HepG2 (cell line): Measurements from ENCODE around the gene CNNM2. TPM values are rescaled to one million over a fixed set of nuclear protein-coding genes. Genes with fewer than 3 reads are reported as not detected.

Source experiments
- ATAC-seq: fragments of 200-7000 bp; cut with Tn5 transposase; 3 replicates; pipeline ENCODE4 v1.9.1; 2020; ENCODE audit warnings: mild to moderate bottlenecking, moderate library complexity
- BruUV-seq: library from RNA; stranded (reverse); fragments of 400-500 nt; replicated peaks from 2 replicates; lab custom pipeline; 2021; lab: Mats Ljungman, UMichigan
- CTCF ChIA-PET: fragments of 300-600 bp; formaldehyde crosslinking; extraction: SDS; loops from one replicate; lab custom pipeline; 2021; ENCODE audit warnings: low total read pairs, inconsistent platforms, low intra/inter-chr PET ratio; lab: Yijun Ruan, JAX
- POLR2A ChIA-PET: fragments of 350-600 bp; sonication (Branson Sonifier 250); formaldehyde crosslinking; loops from one replicate; lab custom pipeline; 2020; ENCODE audit warnings: antibody characterized with exemption, inconsistent platforms; lab: Yijun Ruan, JAX
- DNase-seq: peaks from one replicate; pipeline ENCODE4 v3.0.0-alpha.2; 2015; ENCODE audit warnings: low spot score
- FAIRE-seq: peaks from 3 replicates; lab custom pipeline; 2011; peaks lifted over from hg19 to GRCh38; lab: Jason Lieb, UNC
- H2AFZ ChIP-seq: one replicate; pipeline ENCODE4 v1.6.1; 2011; ENCODE audit warnings: low read length, inconsistent platforms
- H3K27ac ChIP-seq: fragments of 300-600 bp; 3 replicates; pipeline ENCODE4 v1.8.0; 2011; ENCODE audit warnings: mixed run types, mild to moderate bottlenecking, mixed read lengths, low read length, inconsistent platforms; ENCODE audit not compliant: insufficient read depth; ENCODE audit errors: extremely low read length
- H3K27me3 ChIP-seq, 2 experiments: fragments of 200-600 bp in 1 of 2; 2 replicates in 1 of 2; 3 replicates in 1 of 2; pipeline versions ENCODE4 v1.6.0 to v1.8.0; 2011; ENCODE audit warnings: low read length in 2 of 2, mild to moderate bottlenecking in 2 of 2, moderate library complexity in 2 of 2, inconsistent platforms in 1 of 2; ENCODE audit not compliant: insufficient read depth in 2 of 2, control insufficient read depth in 1 of 2
- H3K36me3 ChIP-seq, 2 experiments: fragments of 200-600 bp in 1 of 2; replicated peaks in 1 of 2; 2 replicates in 1 of 2; 3 replicates in 1 of 2; pipeline versions ENCODE4 v1.5.1 to v1.8.0; 2011; ENCODE audit warnings: low read length in 2 of 2, inconsistent platforms in 1 of 2; ENCODE audit not compliant: insufficient read depth in 2 of 2, control insufficient read depth in 1 of 2
- H3K4me1 ChIP-seq: 2 replicates; pipeline ENCODE4 v1.5.1; 2012; ENCODE audit warnings: low read length, inconsistent platforms; ENCODE audit not compliant: insufficient read depth
- H3K4me2 ChIP-seq: 2 replicates; pipeline ENCODE4 v1.6.0; 2011; ENCODE audit warnings: low read depth, low read length, inconsistent platforms
- H3K4me3 ChIP-seq, 3 experiments: fragments of 200-600 bp in 1 of 3; sonication (generic), shearing (Covaris generic) in 1 of 3; replicated peaks in 1 of 3; 2 replicates each; pipeline ENCODE4 v1.5.1; 2011 to 2016; ENCODE audit warnings: low read length in 3 of 3, inconsistent platforms in 2 of 3, low read depth in 2 of 3, mild to moderate bottlenecking in 2 of 3, control low read depth in 1 of 3, mixed read lengths in 1 of 3; ENCODE audit not compliant: insufficient read depth in 1 of 3
- H3K79me2 ChIP-seq: one replicate; pipeline ENCODE4 v1.6.1; 2011; ENCODE audit warnings: low read length, inconsistent platforms; ENCODE audit not compliant: insufficient read depth
- H3K9ac ChIP-seq: 2 replicates; pipeline ENCODE4 v1.6.0; 2011; ENCODE audit warnings: mild to moderate bottlenecking, low read depth, low read length, inconsistent platforms; ENCODE audit not compliant: insufficient read depth
- H3K9me3 ChIP-seq: 2 replicates; pipeline ENCODE4 v1.5.1; 2012; ENCODE audit warnings: mild to moderate bottlenecking, low read length
- H4K20me1 ChIP-seq: 2 replicates; pipeline ENCODE4 v1.6.0; 2011; ENCODE audit warnings: inconsistent platforms, mild to moderate bottlenecking, low read length, moderate library complexity; ENCODE audit not compliant: insufficient read depth
- ASH2L ChIP-seq: fragments of 300-600, 200-600 bp; sonication (generic); IDR thresholded peaks from 2 replicates; pipeline ENCODE4 v1.7.0; 2017; ENCODE audit warnings: low read depth, mild to moderate bottlenecking, moderate library complexity, mixed read lengths, low read length; ENCODE audit not compliant: insufficient read length
- ATF7 ChIP-seq, 2 experiments: fragments of 450-650 bp in 1 of 2; sonication (generic) in 1 of 2; formaldehyde crosslinking in 1 of 2; IDR thresholded peaks; 2 replicates each; pipeline versions ENCODE4 v1.4.0 to v1.6.1; 2016 to 2020; ENCODE audit warnings: antibody characterized with exemption in 1 of 2, mild to moderate bottlenecking in 1 of 2, missing genetic modification reagents in 1 of 2
- CREB1 ChIP-seq, 2 experiments: fragments of 450-650 bp in 1 of 2; IDR thresholded peaks; 2 replicates each; pipeline ENCODE4 v1.6.1; 2016 to 2017; ENCODE audit warnings: control low read depth in 1 of 2, mild to moderate bottlenecking in 1 of 2, missing compliant biosample characterization in 1 of 2, missing genetic modification characterization in 1 of 2
- EEA1 ChIP-seq: sonication (generic); formaldehyde crosslinking; IDR thresholded peaks from 2 replicates; pipeline ENCODE4 v1.5.1; 2020; ENCODE audit warnings: mild to moderate bottlenecking, missing genetic modification reagents, borderline replicate concordance
- ISX ChIP-seq: sonication (generic); formaldehyde crosslinking; conservative IDR thresholded peaks from 2 replicates; pipeline ENCODE4 v1.5.0; 2020; ENCODE audit warnings: missing genetic modification reagents
- KAT8 ChIP-seq: IDR thresholded peaks from 2 replicates; pipeline ENCODE4 v1.6.1; 2016; ENCODE audit warnings: missing genetic modification reagents, missing compliant biosample characterization
- MBD4 ChIP-seq: IDR thresholded peaks from 2 replicates; pipeline ENCODE4 v1.6.1; 2012; ENCODE audit warnings: low read length, inconsistent platforms, borderline replicate concordance
- NFYC ChIP-seq: IDR thresholded peaks from 2 replicates; pipeline ENCODE4 v1.6.1; 2016; ENCODE audit warnings: missing genetic modification reagents, missing compliant biosample characterization
- PAWR ChIP-seq: sonication (generic); formaldehyde crosslinking; IDR thresholded peaks from 2 replicates; pipeline ENCODE4 v1.4.0; 2020; ENCODE audit warnings: missing genetic modification reagents, mild to moderate bottlenecking, borderline replicate concordance
- PHF20 ChIP-seq: sonication (generic); formaldehyde crosslinking; IDR thresholded peaks from 2 replicates; pipeline ENCODE4 v1.5.0; 2020; ENCODE audit warnings: mild to moderate bottlenecking, missing genetic modification reagents
- RAD51 ChIP-seq: fragments of 450-650 bp; IDR thresholded peaks from 2 replicates; pipeline ENCODE4 v1.6.1; 2016; ENCODE audit warnings: borderline replicate concordance
- SMARCE1 ChIP-seq: fragments of 450-650 bp; IDR thresholded peaks from 2 replicates; pipeline ENCODE4 v1.6.1; 2017; ENCODE audit warnings: borderline replicate concordance
- SUZ12 ChIP-seq: fragments of 150-350 bp; IDR thresholded peaks from 2 replicates; pipeline ENCODE4 v1.6.1; 2014; ENCODE audit warnings: low read depth, low read length
- THAP7 ChIP-seq: sonication (generic); formaldehyde crosslinking; IDR thresholded peaks from 2 replicates; pipeline ENCODE4 v1.8.1; 2023; ENCODE audit warnings: mild to moderate bottlenecking, missing genetic modification reagents
- XRCC5 ChIP-seq: fragments of 200-400 bp; formaldehyde crosslinking; optimal IDR thresholded peaks from 2 replicates; pipeline ENCODE3; 2017; ENCODE audit warnings: mild to moderate bottlenecking, low read length
- ZBTB20 ChIP-seq: sonication (generic); formaldehyde crosslinking; IDR thresholded peaks from 2 replicates; pipeline ENCODE4 v1.8.1; 2023; ENCODE audit warnings: missing genetic modification reagents, low read depth, mild to moderate bottlenecking, borderline replicate concordance
- ZNF382 ChIP-seq: sonication (generic); formaldehyde crosslinking; IDR thresholded peaks from 2 replicates; pipeline ENCODE4 v1.5.0; 2020; ENCODE audit warnings: missing genetic modification reagents, mild to moderate bottlenecking, borderline replicate concordance
- ZNF792 ChIP-seq: IDR thresholded peaks from 2 replicates; pipeline ENCODE4 v1.6.1; 2016
- ZNF879 ChIP-seq: sonication (generic); formaldehyde crosslinking; IDR thresholded peaks from 2 replicates; pipeline ENCODE4 v1.8.1; 2023; ENCODE audit warnings: missing genetic modification reagents
- ZNF891 ChIP-seq: sonication (generic); formaldehyde crosslinking; IDR thresholded peaks from 2 replicates; pipeline ENCODE4 v1.5.0; 2020; ENCODE audit warnings: mild to moderate bottlenecking, missing genetic modification reagents
- WGBS: methylation state at CpG from one replicate; pipeline ENCODE4 v1.1.6; 2017; ENCODE audit warnings: low lambda C conversion rate; 5-methylcytosine and 5-hydroxymethylcytosine counted together
- in situ Hi-C: cut with HindIII; loops from 2 replicates; pipeline ENCODE4 v1.10.0; 2017; ENCODE audit warnings: low pct_unique_long_range_greater_than_20kb; ENCODE audit not compliant: extremely low pct_ligation_motif_present
- intact Hi-C: fragments of 100-400 bp; cut with micrococcal nuclease; formaldehyde crosslinking; loops from one replicate; pipeline ENCODE4 v1.10.0; 2022; ENCODE audit not compliant: unreplicated experiment
- polyA plus RNA-seq, 8 experiments: library from polyadenylated mRNA; depleted of rRNA in 3 of 8; stranded (reverse) in 7 of 8; unstranded in 1 of 8; fragments of >200 nt; fragmentation: Illumina TruSeq in 4 of 8; extraction: Trizol in 4 of 8; gene quantifications; 2 replicates each; pipeline versions ENCODE4 v1.2.1 to v1.2.3, GENCODE V29; 2011 to 2016; ENCODE audit warnings: low read depth in 4 of 8, missing spikeins in 1 of 8, mixed read lengths in 1 of 8; ENCODE audit not compliant: insufficient read depth in 1 of 8
- total RNA-seq, 5 experiments: library from RNA; depleted of rRNA; stranded (reverse); fragments of >200 nt; fragmentation: Illumina TruSeq; extraction: Trizol; gene quantifications; 2 replicates each; pipeline ENCODE4 v1.2.3, GENCODE V29; 2016; ENCODE audit warnings: low read depth in 1 of 5

Gene CNNM2
- total and polyA plus RNA-seq, 2 of the 13 experiments (the other 11 are each of a cell fraction or from before 2014, with no cell fraction given) = 7.1 to 9.0 TPM

GRCh38 chr10:103124420-103125096 is 206.5 kb downstream of the CNNM2 start:
- Histone ChIP-seq H3K79me2 (peaks cover 23% of the 10 kb centered on the region), H3K9me3 (no peaks in the 10 kb centered on the region), H3K4me2 (no peak overlapping the region), H3K4me3 (no peak overlapping the region), H3K9ac (no peak overlapping the region), H3K27ac (peak overlapping the region; percentile 30), H2AFZ (no peak overlapping the region)
- intact Hi-C loops = no loop called here
- no peak for ATAC-seq
- TF ChIP-seq MBD4 (no peak), XRCC5 (no peak), PAWR (CRISPR knock-in tag) (no peak), ZNF382 (CRISPR knock-in tag) (no peak), KAT8 (CRISPR knock-in tag) (no peak), PHF20 (no peak), ASH2L (no peak), CREB1 (IDR thresholded peaks at IDR 0.05) (no peak), CREB1 (CRISPR knock-in tag; IDR thresholded peaks at IDR 0.05) (no peak), SMARCE1 (no peak), ZNF792 (CRISPR knock-in tag) (no peak), NFYC (CRISPR knock-in tag) (no peak), SUZ12 (no peak), ATF7 (IDR thresholded peaks at IDR 0.05) (no peak), ATF7 (CRISPR knock-in tag; IDR thresholded peaks at IDR 0.05) (no peak), ZNF891 (CRISPR knock-in tag) (no peak), ZNF879 (CRISPR knock-in tag) (no peak), RAD51 (no peak), ISX (CRISPR knock-in tag) (no peak), THAP7 (no peak), EEA1 (CRISPR knock-in tag) (no peak), ZBTB20 (CRISPR knock-in tag) (no peak)
- TF ChIP-seq, all 625 proteins: peak for 0
- H3K27me3 ChIP-seq = no peaks in the 10 kb centered on the region
- no TSS peak for BruUV-seq
- no peaks in the 10 kb centered on the region for H4K20me1 ChIP-seq
- FAIRE-seq (no peak), DNase-seq (no peak)
- WGBS = 97% methylated on average over 4 of the region's 4 CpGs
- H3K36me3 ChIP-seq = peaks cover 3 to 4% of the 10 kb centered on the region in 2 experiments; a peak in 4 of 5 replicates
- in situ Hi-C loops = loop anchor here (10.0 kb wide), 1 partner anchor 120 kb away; the partner anchor contains the start of gene RPEL1
- H3K4me1 ChIP-seq = peaks cover 72% of the 10 kb centered on the region
- POLR2A ChIA-PET = interaction anchor here (1.0 to 3.6 kb wide), 3 partner anchors 31 to 68 kb away, joined by 4 to 10 read pairs (median 4); partner anchors contain the start of gene NT5C2
- CTCF ChIA-PET = no interaction called here
